K562 (cell line): ENCODE measurements around the gene ANKRD44.

Experiments used
- ATF3 ChIP-seq, 2 experiments: fragments of 450-650 bp in 1 of 2; sonication (generic) in 1 of 2; formaldehyde crosslinking in 1 of 2; IDR thresholded peaks in 1 of 2; conservative IDR thresholded peaks in 1 of 2; 2 replicates each; pipeline versions ENCODE4 v1.6.1 to v1.8.1; 2016 to 2023; ENCODE audit warnings: mild to moderate bottlenecking in 2 of 2, moderate library complexity in 2 of 2, inconsistent platforms in 1 of 2, missing genetic modification reagents in 1 of 2
- CEBPB ChIP-seq: fragments of 450-650 bp; IDR thresholded peaks from 2 replicates; pipeline ENCODE4 v1.6.1; 2016; ENCODE audit warnings: missing genetic modification characterization, missing compliant biosample characterization
- CTCF ChIP-seq, 3 experiments: IDR thresholded peaks in 2 of 3; conservative IDR thresholded peaks in 1 of 3; 2 replicates each; pipeline ENCODE4 v1.5.1; 2011 to 2012; ENCODE audit warnings: low read length in 3 of 3, mild to moderate bottlenecking in 3 of 3, control low read depth in 2 of 3, improper control_type of control experiment in 1 of 3, inconsistent platforms in 1 of 3, low read depth in 1 of 3, mixed read lengths in 1 of 3, moderate library complexity in 1 of 3; ENCODE audit not compliant: insufficient read depth in 2 of 3
- EZH2 ChIP-seq: IDR thresholded peaks from 2 replicates; pipeline ENCODE4 v1.6.1; 2012; ENCODE audit warnings: low read depth, mild to moderate bottlenecking, inconsistent platforms, low read length, borderline replicate concordance
- IRF9 ChIP-seq: fragments of 450-650 bp; IDR thresholded peaks from 2 replicates; pipeline ENCODE4 v1.6.1; 2016; ENCODE audit warnings: missing biosample characterization, missing genetic modification characterization
- POLR3A ChIP-seq: IDR thresholded peaks from 2 replicates; pipeline ENCODE4 v1.6.1; 2011; ENCODE audit warnings: borderline replicate concordance, mild to moderate bottlenecking, moderate library complexity; ENCODE audit not compliant: insufficient read length, insufficient read depth; ENCODE audit errors: extremely low read depth
- RCOR1 ChIP-seq, 2 experiments: IDR thresholded peaks; 2 replicates each; pipeline ENCODE4 v1.6.1; 2012; ENCODE audit warnings: low read depth in 2 of 2, low read length in 2 of 2, borderline replicate concordance in 1 of 2, improper control_type of control experiment in 1 of 2
- SMC3 ChIP-seq: conservative IDR thresholded peaks from 2 replicates; pipeline ENCODE4 v1.6.1; 2011; ENCODE audit warnings: low read depth, low read length, improper control_type of control experiment; ENCODE audit not compliant: insufficient read depth
- ZBTB34 ChIP-seq: fragments of 250-450 bp; sonication (Bioruptor Pico); IDR thresholded peaks from 2 replicates; pipeline ENCODE4 v1.8.0; 2021; ENCODE audit warnings: mild to moderate bottlenecking, moderate library complexity
- ZBTB40 ChIP-seq, 2 experiments: fragments of 450-650 bp in 1 of 2; sonication (generic) in 1 of 2; formaldehyde crosslinking in 1 of 2; IDR thresholded peaks; 2 replicates each; pipeline versions ENCODE4 v1.7.1 to v1.9.0; 2016 to 2022; ENCODE audit warnings: inconsistent platforms in 1 of 2, mild to moderate bottlenecking in 1 of 2, missing genetic modification reagents in 1 of 2
- ZFP91 ChIP-seq: sonication (generic); formaldehyde crosslinking; IDR thresholded peaks from 2 replicates; pipeline ENCODE4 v1.8.0; 2022; ENCODE audit warnings: mild to moderate bottlenecking, missing genetic modification reagents

GRCh38 chr2:197138506-197138905 is 172.1 kb downstream of the ANKRD44 start:
- TF ChIP-seq RCOR1 (IDR thresholded peaks at IDR 0.05; ENCODE audit: borderline replicate concordance in 1 of 2, low read depth in 2 of 2, low read length in 2 of 2) = no peak
- no peak for TF ChIP-seq ZFP91 (CRISPR knock-in tag)
- no peak for TF ChIP-seq POLR3A
- no peak for TF ChIP-seq ATF3 (IDR thresholded peaks at IDR 0.05)
- TF ChIP-seq ATF3 (CRISPR knock-in tag; conservative IDR thresholded peaks at IDR 0.05) = no peak
- TF ChIP-seq IRF9 (tag) = no peak
- no peak for TF ChIP-seq ZBTB40 (IDR thresholded peaks at IDR 0.05)
- TF ChIP-seq ZBTB40 (CRISPR knock-in tag; IDR thresholded peaks at IDR 0.05) = no peak
- no peak for TF ChIP-seq ZBTB34 (CRISPR knock-in tag)
- TF ChIP-seq CTCF (IDR thresholded peaks at IDR 0.05 in 2 of 3, conservative IDR thresholded peaks at IDR 0.05 in 1 of 3; ENCODE audit: insufficient read depth in 2 of 3, low read depth in 1 of 3, low read length in 3 of 3) = no peak
- no peak for TF ChIP-seq CEBPB (tag)
- no peak for TF ChIP-seq EZH2
- TF ChIP-seq SMC3 = no peak
